NCI-H1930 (cell line): ENCODE measurements around the gene PRRC2C.

Experiments
- DNase-seq, 2 experiments: peaks; one replicate each; lab custom pipeline; 2025; lab: John Stamatoyannopoulos, UW

Gene PRRC2C

GRCh38 chr1:171637928-171638576 is 152.7 kb downstream of the PRRC2C start:
- DNase-seq: no peak

GRCh38 chr1:171640225-171640624 is 154.9 kb downstream of the PRRC2C start:
- no peak for DNase-seq

DNA sequence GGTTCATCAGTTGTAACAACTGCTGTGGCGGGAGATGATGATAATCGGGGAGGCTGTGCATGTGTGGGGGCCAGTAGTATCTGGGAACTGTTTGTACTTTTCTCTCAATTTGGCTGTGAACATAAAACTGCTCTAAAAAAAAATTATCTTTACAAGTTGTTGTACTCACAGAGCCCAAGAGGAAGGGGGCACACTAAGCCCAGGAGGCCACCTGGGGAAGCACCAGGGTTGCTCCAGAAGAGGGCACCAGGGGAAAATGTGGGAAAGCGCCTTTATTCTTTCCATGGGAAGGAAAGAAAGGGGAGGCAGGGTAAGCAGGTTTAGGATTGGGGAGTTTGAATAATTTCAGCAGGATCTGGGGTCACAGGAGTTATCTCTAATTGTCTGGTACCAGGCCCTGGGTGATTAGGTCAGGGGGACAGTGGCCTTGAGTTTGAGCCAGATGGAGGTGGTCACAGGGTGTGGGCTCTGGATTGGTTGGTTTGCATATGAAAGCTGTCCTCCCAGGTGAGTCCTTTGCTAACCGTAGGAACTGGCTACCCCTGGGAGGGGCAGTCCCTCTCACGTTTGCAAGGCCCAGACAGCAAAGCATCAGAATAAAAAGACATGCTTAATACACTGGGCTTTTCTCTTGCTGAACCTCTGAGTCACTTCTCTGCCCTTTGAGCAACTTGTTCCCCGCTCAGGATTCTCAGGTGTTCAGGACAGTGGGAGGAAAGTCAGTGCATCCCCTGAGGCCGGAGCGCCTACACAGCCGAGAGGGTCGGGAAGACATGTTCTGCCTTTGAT is 155.9 kb downstream of the PRRC2C start:
- DNase-seq: no peak

GRCh38 chr1:171642197-171642596 is 156.9 kb downstream of the PRRC2C start:
- no peak for DNase-seq
